Breast epithelium (tissue), 4 donors: ENCODE results near the gene HARS2. TPM values are rescaled to one million over a fixed set of nuclear protein-coding genes. Genes with fewer than 3 reads are reported as not detected.
"Not testable (repeated sequence)": the region's sequence is repeated elsewhere in the genome, so short reads cannot be mapped to it uniquely, and the experiment has no call there.

Experiments used
- DNase-seq, 2 donors: peaks; one replicate each; pipeline ENCODE4 v3.0.0-alpha.2; 2019; ENCODE audit warnings: low spot score in 2 of 2
- H3K27ac ChIP-seq, 2 donors: fragments of 200-600 bp; sonication (generic) in 1 of 2; one replicate each; pipeline ENCODE4 v1.5.1; 2016 to 2019; ENCODE audit warnings: mild to moderate bottlenecking in 1 of 2
- H3K27me3 ChIP-seq, 2 donors: fragments of 200-600 bp; sonication (generic) in 1 of 2; one replicate each; pipeline versions ENCODE4 v1.5.1 to v1.6.0; 2017 to 2019; ENCODE audit warnings: control low read depth in 1 of 2, mild to moderate bottlenecking in 1 of 2
- H3K36me3 ChIP-seq: fragments of 200-600 bp; one replicate; pipeline ENCODE4 v1.5.1; 2019
- H3K4me1 ChIP-seq, 2 donors: fragments of 200-600 bp; sonication (generic); one replicate each; pipeline ENCODE4 v1.5.1; 2016 to 2019; ENCODE audit warnings: control low read depth in 1 of 2
- H3K4me3 ChIP-seq, 3 donors: fragments of 200-600 bp; sonication (generic); 1 replicate in 2 of 3; 2 replicates in 1 of 3; pipeline ENCODE4 v1.5.1; 2016 to 2019; ENCODE audit warnings: mild to moderate bottlenecking in 3 of 3, moderate library complexity in 2 of 3
- H3K9me3 ChIP-seq, 2 donors: fragments of 200-600 bp; sonication (generic) in 1 of 2; one replicate each; pipeline ENCODE4 v1.5.1; 2016 to 2019; ENCODE audit warnings: control low read depth in 1 of 2
- CTCF ChIP-seq, 3 donors: fragments of 450-650 bp; IDR thresholded peaks; one replicate each; pipeline ENCODE4 v1.5.1; 2016 to 2017; ENCODE audit warnings: antibody characterized with exemption in 3 of 3, mild to moderate bottlenecking in 3 of 3, moderate library complexity in 3 of 3
- POLR2A ChIP-seq: fragments of 450-650 bp; IDR thresholded peaks from one replicate; pipeline ENCODE4 v1.6.1; 2016; ENCODE audit warnings: antibody characterized with exemption, mild to moderate bottlenecking, moderate library complexity
- POLR2AphosphoS5 ChIP-seq, 3 donors: sonication (generic); formaldehyde crosslinking; IDR thresholded peaks; one replicate each; pipeline ENCODE4 v1.6.1; 2017; ENCODE audit warnings: antibody characterized with exemption in 3 of 3
- intact Hi-C: fragments of 100-400 bp; cut with DNase I; formaldehyde crosslinking; loops from one replicate; pipeline ENCODE4 v1.15.1; 2023; ENCODE audit warnings: low total_unique reads
- total RNA-seq, 3 donors: library from RNA; depleted of rRNA; stranded (reverse); fragments of >200 nt; gene quantifications; one replicate each; pipeline ENCODE4 v1.1.0, GENCODE V29; 2016

Gene HARS2
- total RNA-seq, 3 donors from 2014 or later: 21.1 to 39.4 (median 32.4) TPM

GRCh38 chr5:140690376-140690932 is 801 bp upstream of the HARS2 start:
- H3K4me1 ChIP-seq: peaks cover 0 to 12% of the 10 kb centered on the region in 2 donors
- H3K36me3 ChIP-seq: no peaks in the 10 kb centered on the region
- H3K4me3 ChIP-seq: peak overlapping the region; percentile 85 to 92 (median 86)
- no peak for DNase-seq
- no peak for TF ChIP-seq POLR2A
- H3K27ac ChIP-seq: peak overlapping the region; percentile 87 to 91
- H3K27me3 ChIP-seq: no peaks in the 10 kb centered on the region
- H3K9me3 ChIP-seq: no peaks in the 10 kb centered on the region
- intact Hi-C loops: no loop called here

GRCh38 chr5:140694276-140694675 is 3.0 kb downstream of the HARS2 start:
- TF ChIP-seq CTCF (IDR thresholded peaks at IDR 0.05): no peak
- no peak for TF ChIP-seq POLR2A
- no peak for TF ChIP-seq POLR2AphosphoS5 (IDR thresholded peaks at IDR 0.05)
- Histone ChIP-seq H3K4me1 (peaks cover 0 to 12% of the 10 kb centered on the region in 2 donors), H3K27me3 (no peaks in the 10 kb centered on the region), H3K27ac (no peak overlapping the region), H3K36me3 (peaks cover 15% of the 10 kb centered on the region), H3K9me3 (no peaks in the 10 kb centered on the region), H3K4me3 (no peak overlapping the region)
- intact Hi-C loops: no loop called here
- no peak for DNase-seq

- no peak for TF ChIP-seq CTCF (IDR thresholded peaks at IDR 0.05)
- Histone ChIP-seq H3K36me3 (peaks cover 15% of the 10 kb centered on the region), H3K9me3 (no peaks in the 10 kb centered on the region), H3K4me3 (no peak overlapping the region), H3K27me3 (no peaks in the 10 kb centered on the region), H3K4me1 (peaks cover 0 to 15% of the 10 kb centered on the region in 2 donors), H3K27ac (no peak overlapping the region)
- intact Hi-C loops: no loop called here
- no peak for DNase-seq
Observed at GRCh38 chr5:140696891-140697492, 5.7 kb downstream of the HARS2 start.

- TF ChIP-seq POLR2A (peak; percentile 68), POLR2AphosphoS5 (IDR thresholded peaks at IDR 0.05) (peak; percentile 90 to 97 (median 93)), CTCF (IDR thresholded peaks at IDR 0.05) (no peak)
- Histone ChIP-seq H3K27me3 (no peaks in the 10 kb centered on the region), H3K9me3 (no peaks in the 10 kb centered on the region), H3K4me1 (peaks cover 0 to 12% of the 10 kb centered on the region in 2 donors), H3K4me3 (peak within 1 kb of the TSS; percentile 80 to 90 (median 89)), H3K36me3 (peaks cover 23% of the 10 kb centered on the region), H3K27ac (peak within 1 kb of the TSS; percentile 79 to 84)
- DNase-seq: peak; percentile 92 to 95
- intact Hi-C loops: no loop called here
Observed at GRCh38 chr5:140700177-140701144, 9.2 kb downstream of the HARS2 start, which contains the start of gene ZMAT2. ZMAT2 (plus strand) TSS chr5:140700447; CDS start chr5:140700461, 14 bp downstream.

GRCh38 chr5:140707812-140708211 is 16.6 kb downstream of the HARS2 start:
- no peaks in the 10 kb centered on the region for H3K9me3 ChIP-seq
- no peaks in the 10 kb centered on the region for H3K27me3 ChIP-seq
- DNase-seq: no peak
- intact Hi-C loops: no loop called here
- no peak overlapping the region for H3K27ac ChIP-seq
- H3K4me1 ChIP-seq: no peaks in the 10 kb centered on the region
- no peak for TF ChIP-seq CTCF (IDR thresholded peaks at IDR 0.05)
- H3K4me3 ChIP-seq: no peak overlapping the region
- peaks cover 18% of the 10 kb centered on the region for H3K36me3 ChIP-seq

GRCh38 chr5:140708787-140709186 is 17.5 kb downstream of the HARS2 start:
- H3K9me3 ChIP-seq, H3K27me3 ChIP-seq, H3K27ac ChIP-seq, H3K4me1 ChIP-seq, H3K4me3 ChIP-seq, intact Hi-C loops, DNase-seq: not testable (repeated sequence)
- peaks cover 18% of the 10 kb centered on the region for H3K36me3 ChIP-seq
